Peyer's patch (tissue), 4 donors: ENCODE results near the gene SKIC8. TPM values are rescaled to one million over a fixed set of nuclear protein-coding genes. Genes with fewer than 3 reads are reported as not detected.

Source experiments
- DNase-seq, 3 donors: peaks; one replicate each; pipeline ENCODE4 v3.0.0-alpha.2; 2017 to 2019
- H3K27ac ChIP-seq, 4 donors: fragments of 200-600 bp; sonication (generic); one replicate each; pipeline ENCODE4 v1.5.1; 2016 to 2019
- H3K27me3 ChIP-seq, 2 donors: fragments of 200-600 bp; sonication (generic); one replicate each; pipeline ENCODE4 v1.5.1; 2019
- H3K36me3 ChIP-seq, 3 donors: fragments of 200-600 bp; sonication (generic); one replicate each; pipeline ENCODE4 v1.5.1; 2016 to 2019
- H3K4me1 ChIP-seq, 4 donors: fragments of 200-600 bp; sonication (generic); one replicate each; pipeline ENCODE4 v1.5.1; 2016 to 2019
- H3K4me3 ChIP-seq, 4 donors: fragments of 200-600 bp; sonication (generic); 1 replicate in 3 of 4; 2 replicates in 1 of 4; pipeline ENCODE4 v1.5.1; 2016 to 2019; ENCODE audit warnings: mild to moderate bottlenecking in 1 of 4
- H3K9me3 ChIP-seq, 4 donors: fragments of 200-600 bp; sonication (generic); one replicate each; pipeline ENCODE4 v1.5.1; 2016 to 2019; ENCODE audit warnings: mild to moderate bottlenecking in 1 of 4
- CTCF ChIP-seq, 6 experiments: fragments of 450-650 bp in 4 of 6; fragments of 200-600 bp in 2 of 6; sonication (generic) in 1 of 6; IDR thresholded peaks; one replicate each; pipeline ENCODE4 v1.5.1; 2017 to 2019; ENCODE audit warnings: antibody characterized with exemption in 6 of 6, mild to moderate bottlenecking in 3 of 6, moderate library complexity in 1 of 6
- POLR2A ChIP-seq, 2 donors: fragments of 450-650 bp; IDR thresholded peaks; one replicate each; pipeline ENCODE4 v1.5.1; 2017; ENCODE audit warnings: antibody characterized with exemption in 2 of 2, mild to moderate bottlenecking in 2 of 2, moderate library complexity in 2 of 2
- small RNA-seq, 2 donors: library from RNA; depleted of rRNA; stranded (forward); fragments of <200 nt; gene quantifications; one replicate each; pipeline ENCODE3, GENCODE V24; 2016
- total RNA-seq, 4 donors: library from RNA; depleted of rRNA; stranded (reverse); fragments of >200 nt; gene quantifications; one replicate each; pipeline ENCODE4 v1.1.0, GENCODE V29; 2016

SKIC8 gene
- total RNA-seq, 4 donors from 2014 or later = 23.7 to 46.2 (median 43.7) TPM

DNA sequence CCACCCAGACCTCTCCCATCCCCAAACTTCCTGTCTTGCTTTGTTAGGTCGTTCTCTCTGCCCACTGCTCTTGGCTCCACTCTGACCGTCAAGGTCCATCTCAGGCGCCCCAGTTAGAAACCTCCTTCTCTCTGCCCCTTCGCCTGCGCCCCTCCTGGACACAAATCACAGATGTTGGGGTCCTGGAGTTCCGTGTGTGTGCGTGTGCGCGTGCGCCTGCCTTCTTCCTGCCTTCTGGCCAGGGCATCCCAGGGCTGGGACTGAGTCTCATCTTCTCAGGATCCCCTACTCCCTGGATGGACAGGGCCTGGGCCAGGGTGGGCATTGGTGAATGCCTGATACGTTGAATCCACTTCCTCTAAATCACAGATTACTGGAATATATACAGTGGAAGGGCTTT is 65.9 kb downstream of the SKIC8 start:
- no peaks in the 10 kb centered on the region for H3K36me3 ChIP-seq
- peak in 1 of 3 donors; percentile 36 for DNase-seq
- H3K4me3 ChIP-seq = no peak overlapping the region
- peak overlapping the region in 1 of 4 donors; percentile 52 for H3K27ac ChIP-seq
- H3K27me3 ChIP-seq = no peaks in the 10 kb centered on the region
- H3K9me3 ChIP-seq = no peaks in the 10 kb centered on the region
- peaks cover 0 to 4% (median 2%) of the 10 kb centered on the region in 4 donors for H3K4me1 ChIP-seq
- TF ChIP-seq CTCF (IDR thresholded peaks at IDR 0.05) = no peak
- TF ChIP-seq POLR2A (IDR thresholded peaks at IDR 0.05) = no peak

Small RNA genes within 50 kb of the gene (small RNA-seq; reads per million reads assigned to genes)
- 0 reads per million in 2 donors for gene AC090607.5

Other genes starting within 250 kb of the SKIC8 start
- gene TBC1D2B, start 221.9 kb downstream of the SKIC8 start, total RNA-seq = 10 to 100 TPM; 52.9 to 94.9 (median 72.4) TPM
- 1 to 10 TPM; 3.3 to 7.7 (median 4.6) TPM for gene SH2D7, start 207.0 kb downstream of the SKIC8 start, total RNA-seq
- gene CIB2, start 168.2 kb downstream of the SKIC8 start, total RNA-seq = 10 to 100 TPM; 17.5 to 70.9 (median 21.0) TPM
- gene IDH3A, start 150.2 kb downstream of the SKIC8 start, total RNA-seq = 100 to 1,000 TPM; 102 to 175 (median 118) TPM
- gene ACSBG1, start 65.0 kb downstream of the SKIC8 start, total RNA-seq = not detected
- gene DNAJA4, start 35.0 kb downstream of the SKIC8 start, total RNA-seq = 10 to 100 TPM; 25.6 to 48.9 (median 33.5) TPM
- 1 to 10 TPM in 1 of 4 donors, not detected in 3; 2.1 TPM for gene CRABP1, start 40.7 kb upstream of the SKIC8 start, total RNA-seq
- 100 to 1,000 TPM in 1 of 4 donors, 10 to 100 TPM in 3; 41.9 to 193 (median 56.7) TPM for gene IREB2, start 138.6 kb upstream of the SKIC8 start, total RNA-seq
- 10 to 100 TPM; 12.4 to 32.9 (median 26.8) TPM for gene HYKK, start 208.0 kb upstream of the SKIC8 start, total RNA-seq
- 100 to 1,000 TPM in 2 of 4 donors, 10 to 100 TPM in 2; 44.3 to 148 (median 103) TPM for gene PSMA4, start 240.8 kb upstream of the SKIC8 start, total RNA-seq